ENCODE data around the gene ZNF273.
"Not testable (repeated sequence)": the region's sequence is repeated elsewhere in the genome, so short reads cannot be mapped to it uniquely, and the experiment has no call there.

Gene ZNF273

DNA sequence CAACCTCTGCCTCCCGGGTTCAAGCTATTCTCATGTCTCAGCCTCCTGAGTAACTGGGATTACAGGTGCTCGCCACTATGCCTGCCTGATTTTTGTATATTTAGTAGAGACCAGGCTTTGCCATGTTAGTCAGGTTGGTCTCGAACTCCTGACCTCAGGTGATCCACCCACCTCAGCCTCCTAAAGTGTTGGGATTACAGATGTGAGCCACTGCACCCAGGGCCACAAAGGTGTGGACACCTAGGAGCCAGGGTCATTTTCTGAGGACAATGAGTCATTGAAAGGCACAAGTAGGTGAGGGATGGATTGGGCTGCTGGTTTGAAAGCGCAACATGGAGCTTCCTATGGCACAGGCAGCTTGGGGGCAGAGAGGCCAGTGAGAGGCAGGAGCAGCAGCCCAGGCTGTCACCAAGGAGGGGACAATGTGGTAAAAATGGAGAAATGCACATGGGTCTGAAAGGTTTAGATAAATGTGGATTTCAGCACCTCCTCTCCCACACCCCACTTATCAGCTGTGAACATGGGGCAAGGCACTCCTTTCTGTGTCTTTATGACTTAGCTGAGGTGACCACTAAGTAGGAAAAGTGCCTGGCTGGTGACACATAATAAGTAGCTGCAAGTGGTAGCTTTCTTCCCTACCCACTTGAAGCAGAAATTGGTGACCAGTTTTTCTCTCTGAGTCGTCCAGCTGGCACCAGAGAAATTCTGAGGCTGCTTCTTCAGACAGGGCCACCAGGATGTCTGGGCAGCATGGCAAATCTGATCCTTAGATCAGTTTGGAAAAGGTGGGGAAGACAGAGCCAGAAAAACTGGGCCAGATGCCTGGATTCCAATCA is 41.8 kb downstream of the ZNF273 start:
- not testable (repeated sequence) for DNase-seq (ENCODE audit: low read depth, low spot score)

DNA sequence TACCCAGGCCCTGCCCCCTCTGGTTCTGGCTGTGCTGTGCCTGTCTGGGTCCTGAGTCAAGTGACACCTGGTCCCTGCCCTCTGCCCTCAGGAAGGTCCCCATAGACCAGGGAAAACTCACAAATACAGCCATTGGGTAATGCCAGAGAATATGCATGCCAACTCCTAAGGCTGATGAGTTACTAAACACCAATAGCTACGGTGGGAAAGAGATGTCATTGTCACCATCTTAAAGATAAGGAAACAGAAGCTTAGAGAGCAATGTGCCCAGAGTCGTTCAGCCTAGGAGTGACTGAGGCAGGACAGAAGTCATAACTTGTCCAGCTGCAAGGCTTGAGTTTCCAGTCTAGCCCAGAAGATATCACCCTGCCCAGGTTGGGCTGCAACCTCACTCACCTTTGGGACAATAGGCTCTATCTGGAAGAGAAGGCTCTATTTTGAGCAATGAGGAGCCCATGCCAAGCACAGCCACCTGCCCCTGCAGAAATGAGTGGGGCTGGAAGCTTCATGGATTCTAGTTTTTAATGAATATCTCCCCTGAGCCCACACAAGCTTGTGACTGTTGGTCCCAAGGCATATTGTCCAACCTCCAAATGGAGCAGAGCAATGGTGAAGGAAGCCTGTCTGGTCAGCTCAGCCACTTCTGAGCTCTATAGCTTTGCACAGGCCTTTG is 42.6 kb downstream of the ZNF273 start:
- DNase-seq (ENCODE audit: low read depth, low spot score), result no peak

DNA sequence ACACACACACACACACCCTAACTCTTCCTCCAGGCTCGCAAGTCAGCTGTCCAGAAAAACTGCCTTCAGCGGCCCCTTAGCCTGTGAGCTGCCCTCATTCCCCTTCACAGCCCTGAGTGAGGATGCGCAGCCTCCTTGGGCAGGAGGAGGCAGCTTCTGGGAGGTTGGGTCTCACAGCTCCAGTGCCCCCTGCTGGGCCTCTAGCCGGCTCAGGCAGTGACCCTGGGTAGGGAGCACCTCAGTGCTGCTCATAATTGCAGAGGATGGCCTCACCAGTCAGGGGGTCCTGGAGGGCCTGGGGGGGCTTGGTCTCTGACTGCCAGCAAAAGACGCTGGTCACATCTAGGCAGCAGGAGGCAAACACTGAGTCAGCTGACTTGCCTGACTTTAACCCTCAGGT is 43.7 kb downstream of the ZNF273 start:
- no peak for DNase-seq (ENCODE audit: low read depth, low spot score)

DNA sequence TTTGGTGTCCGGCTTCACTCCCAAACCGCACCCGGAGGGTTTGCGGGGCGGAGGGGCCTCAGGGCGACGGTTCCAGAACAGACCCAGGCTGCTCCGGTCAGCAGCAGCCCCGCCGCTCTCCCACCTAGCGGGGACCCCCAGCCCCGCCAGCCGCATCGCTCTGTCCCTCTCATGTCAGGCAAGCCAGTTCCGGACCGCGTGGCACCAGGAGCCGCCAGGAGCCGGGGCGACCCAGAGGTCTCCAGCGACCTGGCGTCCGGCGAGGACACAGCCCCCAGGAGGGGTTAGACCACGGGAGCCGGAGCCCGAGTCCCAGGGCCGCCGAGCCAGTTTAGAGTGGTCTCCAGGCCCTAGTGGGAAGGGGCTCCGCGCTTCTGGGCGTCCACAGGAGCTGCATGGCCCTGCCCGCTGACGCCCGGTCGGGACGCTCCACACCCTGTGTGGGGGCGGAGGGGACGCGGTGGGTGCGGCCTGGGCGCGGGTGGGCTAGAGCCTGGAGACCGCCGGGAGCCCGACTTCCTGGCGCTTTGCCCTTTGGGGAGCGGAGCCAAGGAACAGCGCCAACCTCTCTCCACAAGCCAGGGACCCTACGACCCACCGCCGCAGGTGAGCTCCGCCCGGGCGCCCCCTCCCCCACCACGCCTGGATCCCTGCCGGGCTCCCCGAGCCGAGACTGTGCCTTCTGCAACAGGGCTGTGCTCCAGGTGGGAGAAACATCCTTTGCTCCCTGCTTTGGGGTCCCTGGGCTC is 44.4 kb downstream of the ZNF273 start:
- DNase-seq (ENCODE audit: low read depth, low spot score), result no peak

DNA sequence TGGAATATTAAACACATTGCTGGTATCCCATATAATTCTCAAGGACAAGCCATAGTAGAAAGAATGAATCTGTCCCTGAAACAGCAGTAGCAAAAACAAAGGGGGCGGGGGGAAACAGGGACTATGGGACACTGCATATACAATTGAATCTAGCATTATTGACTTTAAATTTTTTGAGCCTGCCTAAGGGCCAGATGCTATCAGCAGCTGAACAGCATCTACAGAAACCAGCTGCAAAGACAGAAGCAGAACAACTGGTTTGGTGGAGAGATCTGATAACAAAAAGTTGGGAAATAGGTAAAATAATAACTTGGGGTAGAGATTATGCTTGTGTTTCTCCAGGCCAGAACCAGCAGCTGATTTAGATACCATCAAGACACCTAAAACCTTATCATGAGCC is 45.7 kb downstream of the ZNF273 start:
- not testable (repeated sequence) for DNase-seq (ENCODE audit: low read depth, low spot score)

DNA sequence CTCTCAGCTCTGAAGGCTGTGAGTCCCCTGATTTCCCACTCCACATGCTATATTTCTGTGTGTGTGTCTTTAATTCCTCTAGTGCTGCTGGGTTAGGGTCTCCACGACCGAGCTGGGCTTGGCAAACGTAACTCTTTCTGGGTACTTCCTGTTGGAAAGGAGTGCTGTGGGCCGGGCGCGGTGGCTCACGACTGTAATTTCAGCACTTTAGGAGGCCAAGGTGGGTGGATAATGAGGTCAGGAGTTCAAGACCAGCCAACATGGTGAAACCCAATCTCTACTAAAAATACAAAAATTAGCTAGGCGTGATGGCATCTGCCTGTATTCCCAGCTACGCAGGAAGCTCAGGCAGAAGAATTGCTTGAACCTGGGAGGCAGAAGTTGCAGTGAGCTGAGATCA is 47.6 kb downstream of the ZNF273 start:
- DNase-seq (ENCODE audit: low read depth, low spot score), result not testable (repeated sequence)

DNA sequence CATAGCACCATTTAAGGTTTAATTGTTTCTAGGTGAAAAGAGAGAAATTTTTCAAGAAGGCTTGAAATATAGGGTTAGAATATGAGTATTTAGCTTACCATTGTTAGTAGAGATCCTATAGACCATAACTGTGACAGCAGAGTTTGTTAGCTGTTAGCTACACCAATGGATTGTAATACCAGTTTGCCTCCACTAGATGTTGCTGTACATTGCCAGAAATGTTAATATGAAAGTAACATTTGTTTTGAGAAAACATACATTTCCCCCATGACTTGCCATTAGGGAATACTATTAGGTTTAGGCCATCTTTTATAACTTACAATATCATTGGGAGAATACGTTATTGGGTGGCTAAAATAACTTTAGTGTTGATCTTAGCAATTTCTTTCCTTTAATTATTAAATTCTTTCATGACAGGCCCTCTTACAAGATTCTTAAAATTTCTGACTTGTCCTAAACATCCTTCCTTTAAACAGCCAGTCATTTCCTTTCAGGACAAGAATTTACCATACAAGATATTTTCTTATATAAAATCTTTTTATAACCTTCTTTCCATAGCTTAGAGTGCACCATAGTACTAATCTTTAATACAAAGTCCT is 48.3 kb downstream of the ZNF273 start:
- no peak for DNase-seq (ENCODE audit: low read depth, low spot score)

DNA sequence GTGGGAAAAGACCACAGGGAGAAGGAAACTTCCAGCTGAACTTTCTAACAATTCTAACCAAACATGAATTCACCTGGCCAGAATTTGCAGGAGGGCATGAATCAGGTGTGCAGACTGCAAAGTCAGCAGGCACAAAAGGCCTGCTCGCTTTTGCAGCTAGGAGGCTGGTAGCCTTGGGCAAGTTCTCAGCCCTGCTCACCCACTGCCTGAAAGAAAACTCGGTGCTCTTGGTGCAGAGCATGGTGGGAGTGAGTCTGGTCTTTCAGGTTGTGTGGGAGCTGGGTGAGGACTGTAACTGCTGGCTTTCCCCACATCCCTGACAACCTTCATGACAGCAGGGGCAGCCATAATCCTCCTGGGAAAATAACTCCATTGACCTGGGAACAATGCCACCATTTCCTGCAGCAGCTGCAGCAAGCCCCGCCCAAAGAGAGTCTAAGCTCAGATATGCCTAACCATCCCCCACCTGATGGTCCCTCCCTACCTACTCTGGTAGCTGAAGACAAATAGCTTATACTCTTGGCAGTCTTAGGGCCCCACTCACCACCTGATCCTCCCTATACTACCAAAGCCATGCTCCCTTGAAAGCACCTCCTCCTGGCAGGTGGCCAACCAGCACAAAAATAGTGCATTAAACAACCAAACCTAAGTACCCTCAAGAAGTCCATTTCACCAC is 56.1 kb downstream of the ZNF273 start:
- DNase-seq (ENCODE audit: low read depth, low spot score), result no peak

DNA sequence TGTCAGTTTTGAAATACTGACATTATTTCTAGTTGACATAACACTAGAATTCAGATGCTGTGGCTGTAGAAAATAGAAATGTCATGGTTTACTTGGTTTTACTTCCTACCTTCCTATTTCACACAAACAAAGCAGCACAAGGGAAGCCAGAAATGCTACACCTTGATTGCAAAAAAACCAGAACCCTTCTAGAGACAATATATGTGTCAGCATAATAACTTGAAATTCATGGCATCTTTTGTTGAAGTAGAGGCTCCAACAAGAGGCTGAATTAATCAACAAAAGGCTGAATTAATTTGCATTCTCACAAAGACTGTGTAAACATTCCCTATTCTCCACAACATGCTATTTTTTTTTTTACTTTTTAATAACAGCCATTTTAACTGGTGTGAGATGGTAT is 62.5 kb downstream of the ZNF273 start:
- DNase-seq (ENCODE audit: low read depth, low spot score), result no peak

DNA sequence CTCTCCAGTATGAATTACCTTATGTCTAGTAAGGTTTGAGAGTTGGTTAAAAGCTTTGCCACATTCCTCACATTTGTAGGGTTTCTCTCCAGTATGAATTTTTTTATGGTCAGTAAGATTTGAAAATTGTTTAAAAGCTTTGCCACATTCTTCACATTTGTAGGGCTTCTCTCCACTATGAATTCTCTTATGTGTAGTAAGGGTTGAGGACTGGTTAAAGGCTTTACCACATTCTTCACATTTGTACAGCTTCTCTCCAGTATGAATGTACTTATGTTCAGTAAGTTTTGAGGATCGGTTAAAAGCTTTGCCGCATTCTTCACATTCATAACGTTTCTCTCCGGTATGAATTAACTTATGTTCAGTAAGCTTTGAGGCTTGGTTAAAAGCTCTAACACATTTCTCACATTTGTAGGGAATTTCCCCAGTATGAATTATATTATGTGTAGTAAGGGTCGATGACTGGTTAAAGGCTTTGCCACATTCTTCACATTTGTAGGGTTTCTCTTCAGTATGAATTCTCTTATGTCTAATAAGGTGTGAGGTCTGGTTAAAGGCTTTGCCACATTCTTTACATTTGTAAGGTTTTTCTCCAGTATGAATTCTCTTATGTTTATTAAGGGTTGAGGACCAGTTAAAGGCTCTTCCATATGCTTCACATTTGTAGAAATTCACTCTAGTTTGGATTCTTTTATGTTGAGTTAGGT is 75.6 kb downstream of the ZNF273 start:
- DNase-seq (ENCODE audit: low read depth, low spot score), result no peak
